ENCODE results near the gene FOXB2. TPM values are rescaled to one million over a fixed set of nuclear protein-coding genes. Genes with fewer than 3 reads are reported as not detected.

FOXB2 gene
- total and polyA plus RNA-seq, 2 donors (not counting 3 experiments of a cell fraction or from before 2014, with no cell fraction given), result not detected

- dilution Hi-C loops (cut with MboI; ENCODE audit: extremely low pct_ligation_motif_present, low sequenced_read_pairs), result no loop called here
- Histone ChIP-seq H3K79me2 (ENCODE audit: control insufficient read depth, insufficient read depth, low read length) (no peaks in the 10 kb centered on the region), H3K4me2 (ENCODE audit: insufficient read depth, low read length) (no peak overlapping the region), H3K4me1 (ENCODE audit: control insufficient read depth, extremely low read depth, insufficient read depth, low read length) (no peaks in the 10 kb centered on the region), H4K20me1 (replicated peaks; ENCODE audit: control insufficient read depth, extremely low read depth, insufficient read depth, low read length) (no peaks in the 10 kb centered on the region), H3K27ac (ENCODE audit: insufficient read depth, low read depth, low read length) (no peak overlapping the region), H3K27me3 (ENCODE audit: control insufficient read depth in 2 of 2, insufficient read depth in 2 of 2, low read length in 2 of 2) (peaks cover 94 to 99% of the 10 kb centered on the region in 2 experiments), H3K9ac (replicated peaks; ENCODE audit: extremely low read depth, insufficient read depth, low read length) (no peak overlapping the region), H3K9me3 (replicated peaks; ENCODE audit: control insufficient read depth, insufficient read depth, low read length) (no peaks in the 10 kb centered on the region), H3K9me1 (replicated peaks; ENCODE audit: control insufficient read depth, extremely low read depth, insufficient read depth, low read length) (no peaks in the 10 kb centered on the region), H2AFZ (ENCODE audit: low read depth, low read length) (no peak overlapping the region), H3K36me3 (ENCODE audit: control insufficient read depth in 2 of 2, extremely low read depth in 1 of 2, insufficient read depth in 2 of 2, low read length in 2 of 2) (no peaks in the 10 kb centered on the region), H3K4me3 (replicated peaks in 1 of 3; ENCODE audit: insufficient read depth in 1 of 3, low read depth in 1 of 3, low read length in 3 of 3) (no peak overlapping the region)
- ChIA-PET CTCF (no interaction called here), POLR2A (no interaction called here)
- intact Hi-C loops (cut with micrococcal nuclease), result loop anchor here (10.0 kb wide), 1 partner anchor 564 kb away; the partner anchor contains the start of gene GCNT1
- BruUV-seq (replicated peaks), result no TSS peak
- TF ChIP-seq GATA2 (IDR thresholded peaks at IDR 0.05; ENCODE audit: insufficient read depth, insufficient read length, low read depth, low read length) (no peak), EZH2 (IDR thresholded peaks at IDR 0.05; ENCODE audit: borderline replicate concordance, low read depth, low read length, severe bottlenecking) (peak; percentile 100), POLR2A (IDR thresholded peaks at IDR 0.05; ENCODE audit: low read depth, low read length) (no peak), MAX (IDR thresholded peaks at IDR 0.05; ENCODE audit: insufficient read depth, insufficient read length) (no peak)
- DNase-seq (ENCODE audit: low read depth, low spot score), result no peak
- no peak for FAIRE-seq
Observed at GRCh38 chr9:77018969-77019235, 553 bp upstream of the FOXB2 start.

- intact Hi-C loops (cut with micrococcal nuclease) (loop anchor here (10.0 kb wide), 1 partner anchor 565 kb away; the partner anchor contains the start of gene GCNT1), dilution Hi-C loops (cut with MboI; ENCODE audit: extremely low pct_ligation_motif_present, low sequenced_read_pairs) (no loop called here)
- Histone ChIP-seq H2AFZ (ENCODE audit: low read depth, low read length) (no peak overlapping the region), H3K36me3 (ENCODE audit: control insufficient read depth in 2 of 2, extremely low read depth in 1 of 2, insufficient read depth in 2 of 2, low read length in 2 of 2) (no peaks in the 10 kb centered on the region), H3K4me3 (replicated peaks in 1 of 3; ENCODE audit: insufficient read depth in 1 of 3, low read depth in 1 of 3, low read length in 3 of 3) (no peak overlapping the region), H3K27me3 (ENCODE audit: control insufficient read depth in 2 of 2, insufficient read depth in 2 of 2, low read length in 2 of 2) (peaks cover 91 to 97% of the 10 kb centered on the region in 2 experiments), H3K79me2 (ENCODE audit: control insufficient read depth, insufficient read depth, low read length) (no peaks in the 10 kb centered on the region), H3K9ac (replicated peaks; ENCODE audit: extremely low read depth, insufficient read depth, low read length) (no peak overlapping the region), H3K9me1 (replicated peaks; ENCODE audit: control insufficient read depth, extremely low read depth, insufficient read depth, low read length) (no peaks in the 10 kb centered on the region), H3K27ac (ENCODE audit: insufficient read depth, low read depth, low read length) (no peak overlapping the region), H3K4me1 (ENCODE audit: control insufficient read depth, extremely low read depth, insufficient read depth, low read length) (no peaks in the 10 kb centered on the region), H4K20me1 (replicated peaks; ENCODE audit: control insufficient read depth, extremely low read depth, insufficient read depth, low read length) (no peaks in the 10 kb centered on the region), H3K4me2 (ENCODE audit: insufficient read depth, low read length) (no peak overlapping the region), H3K9me3 (replicated peaks; ENCODE audit: control insufficient read depth, insufficient read depth, low read length) (no peaks in the 10 kb centered on the region)
- CTCF ChIA-PET, result no interaction called here
- FAIRE-seq (no peak), DNase-seq (ENCODE audit: low read depth, low spot score) (no peak)
- BruUV-seq (replicated peaks), result no TSS peak
- TF ChIP-seq FOS (IDR thresholded peaks at IDR 0.05; ENCODE audit: borderline replicate concordance, insufficient read depth, low read length) (no peak), EZH2 (IDR thresholded peaks at IDR 0.05; ENCODE audit: borderline replicate concordance, low read depth, low read length, severe bottlenecking) (no peak), MAX (IDR thresholded peaks at IDR 0.05; ENCODE audit: insufficient read depth, insufficient read length) (no peak), GATA2 (IDR thresholded peaks at IDR 0.05; ENCODE audit: insufficient read depth, insufficient read length, low read depth, low read length) (no peak)
- POLR2A ChIA-PET, result no interaction called here
Observed at GRCh38 chr9:77019926-77020412, 514 bp downstream of the FOXB2 start.
